Lower leg skin (tissue), 3 donors: ENCODE measurements around the gene ZNF367.

Experiments used
- CTCF ChIP-seq, 3 donors: fragments of 450-650 bp; IDR thresholded peaks; one replicate each; pipeline ENCODE4 v1.5.1; 2016; ENCODE audit warnings: antibody characterized with exemption in 3 of 3, mild to moderate bottlenecking in 3 of 3, moderate library complexity in 2 of 3
- POLR2A ChIP-seq, 2 donors: fragments of 450-650 bp; IDR thresholded peaks; one replicate each; pipeline ENCODE4 v1.6.1; 2016 to 2017; ENCODE audit warnings: antibody characterized with exemption in 2 of 2, mild to moderate bottlenecking in 1 of 2, moderate library complexity in 1 of 2

DNA sequence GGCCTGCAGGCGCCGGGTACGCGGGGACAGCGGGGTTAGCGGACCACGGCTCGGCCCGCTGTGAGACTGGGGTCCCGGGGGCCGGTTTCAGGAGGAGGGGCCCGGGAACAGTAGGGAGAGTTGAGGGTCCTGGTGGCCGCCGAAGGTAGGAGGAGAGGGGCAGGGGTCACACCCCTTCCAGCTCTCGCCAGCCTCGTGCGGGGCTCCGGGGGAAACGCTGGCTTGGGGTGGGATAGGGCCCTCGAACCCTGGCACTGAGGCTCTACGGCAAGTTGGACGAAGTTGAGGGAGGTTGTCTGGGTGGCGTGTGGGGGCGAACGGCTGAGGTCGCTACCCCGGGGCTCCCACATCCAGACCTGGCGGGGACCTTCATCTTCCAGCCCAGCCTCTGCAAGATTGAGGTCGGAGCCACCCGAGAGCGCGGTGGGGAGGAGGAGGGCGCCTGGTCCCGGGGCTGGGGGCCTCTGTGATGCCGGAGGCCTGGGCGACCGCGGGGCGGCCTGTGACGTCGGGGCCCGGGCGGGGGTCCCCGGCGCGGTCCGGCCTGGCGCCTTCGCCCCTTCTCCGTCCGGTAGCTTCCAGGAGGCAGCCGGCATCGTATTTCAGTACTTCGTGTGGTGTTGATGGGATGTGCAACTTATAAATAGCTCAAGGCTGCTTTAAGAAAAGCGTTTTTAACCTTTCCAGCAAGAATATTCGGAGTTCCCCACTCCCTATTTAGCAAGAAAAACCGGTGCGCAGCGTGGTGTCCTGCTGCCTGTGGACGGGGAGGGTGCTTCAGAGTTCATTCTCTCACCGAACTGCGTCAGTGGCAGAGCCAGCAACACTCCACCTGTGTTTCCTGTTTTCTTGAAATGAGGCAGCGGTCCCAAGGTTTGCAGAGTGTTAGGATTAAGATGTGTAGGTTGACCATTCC, 32.7 kb upstream of the ZNF367 start:
- TF ChIP-seq CTCF (IDR thresholded peaks at IDR 0.05) (no peak), POLR2A (IDR thresholded peaks at IDR 0.05) (no peak)
